HCT116 (cell line): ENCODE measurements around the gene POC1A. TPM values are rescaled to one million over a fixed set of nuclear protein-coding genes. Genes with fewer than 3 reads are reported as not detected.

Experiments
- ATAC-seq: fragments of 200-7000 bp; cut with Tn5 transposase; 2 replicates; pipeline ENCODE4 v1.9.1; 2020; ENCODE audit warnings: mild to moderate bottlenecking, moderate library complexity
- BruUV-seq: library from RNA; stranded (reverse); fragments of 400-500 nt; replicated peaks from 2 replicates; lab custom pipeline; 2021; lab: Mats Ljungman, UMichigan
- CTCF ChIA-PET: fragments of 300-600 bp; sonication (Branson Sonifier 250); formaldehyde crosslinking; loops from one replicate; lab custom pipeline; 2021; ENCODE audit warnings: antibody characterized with exemption; lab: Charles Lee
- POLR2A ChIA-PET: fragments of 300-600, 350-600 bp; sonication (Branson Sonifier 250); formaldehyde crosslinking; loops from one replicate; lab custom pipeline; 2021; ENCODE audit warnings: antibody characterized with exemption; lab: Charles Lee
- RAD21 ChIA-PET, 2 experiments: fragments of 300-600 bp; sonication (Branson Sonifier 250); formaldehyde crosslinking; loops; one replicate each; lab custom pipeline; 2023; ENCODE audit warnings: low total read pairs in 2 of 2; ENCODE audit not compliant: uncharacterized antibody in 2 of 2, unreplicated experiment in 2 of 2, low non-redundant PET in 1 of 2; lab: Charles Lee
- DNase-seq: peaks from one replicate; pipeline ENCODE4 v3.0.0-alpha.2; 2010; ENCODE audit warnings: low read depth, low spot score
- H2AFZ ChIP-seq: fragments of 200-600 bp; shearing (Covaris generic), sonication (generic); 2 replicates; pipeline ENCODE4 v1.6.1; 2017; ENCODE audit warnings: low read depth, mixed run types, mixed read lengths, antibody characterized with exemption, low read length; ENCODE audit not compliant: poor library complexity, severe bottlenecking
- H3K27ac ChIP-seq: 2 replicates; pipeline ENCODE4 v1.5.1; 2012; ENCODE audit warnings: low read depth, low read length
- H3K27me3 ChIP-seq: fragments of 200-600 bp; sonication (generic); 2 replicates; pipeline ENCODE4 v1.6.1; 2016; ENCODE audit warnings: mixed run types, low read length, mixed read lengths; ENCODE audit not compliant: insufficient read depth
- H3K36me3 ChIP-seq, 2 experiments: fragments of 200-500 bp in 1 of 2; fragments of 200-600 bp in 1 of 2; sonication (Bioruptor generic) in 1 of 2; sonication (generic) in 1 of 2; 2 replicates each; pipeline versions ENCODE4 v1.5.1 to v1.6.1; 2014 to 2016; ENCODE audit warnings: low read length in 2 of 2, inconsistent platforms in 1 of 2, mixed read lengths in 1 of 2, mixed run types in 1 of 2; ENCODE audit not compliant: insufficient read depth in 2 of 2, control insufficient read depth in 1 of 2
- H3K4me1 ChIP-seq, 2 experiments: fragments of 200-600 bp in 1 of 2; sonication (generic) in 1 of 2; 2 replicates each; pipeline versions ENCODE4 v1.5.1 to v1.6.1; 2012 to 2017; ENCODE audit warnings: low read length in 2 of 2, inconsistent platforms in 1 of 2, mild to moderate bottlenecking in 1 of 2, mixed read lengths in 1 of 2, mixed run types in 1 of 2, moderate library complexity in 1 of 2; ENCODE audit not compliant: insufficient read depth in 2 of 2, control insufficient read depth in 1 of 2
- H3K4me2 ChIP-seq: fragments of 200-600 bp; sonication (generic); 2 replicates; pipeline ENCODE4 v1.6.1; 2017; ENCODE audit warnings: mixed run types, low read length, mixed read lengths
- H3K4me3 ChIP-seq, 2 experiments: fragments of 200-600 bp in 1 of 2; sonication (generic) in 1 of 2; replicated peaks in 1 of 2; 2 replicates each; pipeline ENCODE4 v1.5.1; 2011 to 2016; ENCODE audit warnings: low read length in 2 of 2, control low read depth in 1 of 2, low read depth in 1 of 2, mild to moderate bottlenecking in 1 of 2, mixed read lengths in 1 of 2, mixed run types in 1 of 2
- H3K79me2 ChIP-seq: fragments of 200-600 bp; sonication (generic); 2 replicates; pipeline ENCODE4 v1.6.1; 2017; ENCODE audit warnings: mild to moderate bottlenecking, mixed run types, low read length, moderate library complexity, mixed read lengths; ENCODE audit not compliant: insufficient read depth
- H3K9ac ChIP-seq: fragments of 200-600 bp; sonication (generic); 2 replicates; pipeline ENCODE4 v1.6.1; 2016; ENCODE audit warnings: low read length, mixed read lengths
- H3K9me2 ChIP-seq: fragments of 200-600 bp; sonication (generic), shearing (Covaris generic); 2 replicates; pipeline ENCODE4 v1.6.1; 2017; ENCODE audit warnings: mixed run types, mild to moderate bottlenecking, moderate library complexity; ENCODE audit not compliant: insufficient read depth
- H3K9me3 ChIP-seq, 2 experiments: fragments of 200-500 bp in 1 of 2; fragments of 200-600 bp in 1 of 2; sonication (Bioruptor generic) in 1 of 2; sonication (generic) in 1 of 2; 2 replicates each; pipeline ENCODE4 v1.6.1; 2014 to 2017; ENCODE audit warnings: low read length in 2 of 2, mixed read lengths in 2 of 2, inconsistent platforms in 1 of 2, low read depth in 1 of 2, mild to moderate bottlenecking in 1 of 2, mixed run types in 1 of 2, moderate library complexity in 1 of 2; ENCODE audit not compliant: control insufficient read depth in 1 of 2, insufficient read depth in 1 of 2
- H4K20me1 ChIP-seq: fragments of 200-600 bp; sonication (generic), shearing (Covaris generic); 2 replicates; pipeline ENCODE4 v1.6.1; 2017; ENCODE audit warnings: mixed run types, mild to moderate bottlenecking, moderate library complexity; ENCODE audit not compliant: insufficient read depth
- CBX3 ChIP-seq: IDR thresholded peaks from 2 replicates; pipeline ENCODE4 v1.6.1; 2012; ENCODE audit warnings: low read depth
- EZH2 ChIP-seq: fragments of 200-600 bp; sonication (generic); IDR thresholded peaks from 2 replicates; pipeline ENCODE4 v1.6.1; 2017; ENCODE audit warnings: antibody characterized with exemption, mixed run types
- RAD21 ChIP-seq: IDR thresholded peaks from 2 replicates; pipeline ENCODE4 v1.6.1; 2012; ENCODE audit warnings: low read depth, mild to moderate bottlenecking
- TCF7L2 ChIP-seq: IDR thresholded peaks from 2 replicates; pipeline ENCODE4 v1.7.0; 2011; ENCODE audit warnings: borderline replicate concordance, inconsistent platforms; ENCODE audit not compliant: insufficient read depth, insufficient read length; ENCODE audit errors: extremely low read depth
- YY1 ChIP-seq: IDR thresholded peaks from 2 replicates; pipeline ENCODE4 v1.6.1; 2011; ENCODE audit warnings: low read length, low read depth, moderate library complexity, mild to moderate bottlenecking; ENCODE audit not compliant: insufficient replicate concordance; ENCODE audit errors: extremely low read depth
- ZFX ChIP-seq: fragments of 450-650 bp; IDR thresholded peaks from 2 replicates; pipeline ENCODE4 v1.6.1; 2017
- ZNF274 ChIP-seq: fragments of 200-500 bp; sonication (Bioruptor generic); IDR thresholded peaks from 2 replicates; pipeline ENCODE4 v1.6.1; 2014; ENCODE audit warnings: mild to moderate bottlenecking, low read depth, low read length, inconsistent platforms
- intact Hi-C: fragments of 100-400 bp; cut with micrococcal nuclease; formaldehyde crosslinking; loops from 2 replicates; pipeline ENCODE4 v1.10.0; 2022
- total RNA-seq: library from RNA; stranded (reverse); gene quantifications from one replicate; pipeline ENCODE4 v1.2.1, GENCODE V29; 2021; ENCODE audit not compliant: unreplicated experiment
- TF ChIP-seq, protein P1 (sequence below), 3 experiments: fragments of 200-600 bp in 1 of 3; sonication (generic) in 1 of 3; IDR thresholded peaks in 2 of 3; conservative IDR thresholded peaks in 1 of 3; 2 replicates each; pipeline ENCODE4 v1.5.1; 2012 to 2017; ENCODE audit warnings: low read depth in 2 of 3, low read length in 2 of 3, antibody characterized with exemption in 1 of 3, borderline replicate concordance in 1 of 3, control low read depth in 1 of 3, mild to moderate bottlenecking in 1 of 3, mixed read lengths in 1 of 3, mixed run types in 1 of 3, moderate library complexity in 1 of 3; ENCODE audit not compliant: insufficient read depth in 1 of 3
- TF ChIP-seq, protein P2 (sequence below): IDR thresholded peaks from 2 replicates; pipeline ENCODE4 v1.6.1; 2012; ENCODE audit warnings: low read depth
- TF ChIP-seq, protein P3 (sequence below): IDR thresholded peaks from 2 replicates; pipeline ENCODE4 v1.6.1; 2011; ENCODE audit warnings: mild to moderate bottlenecking, low read length, moderate library complexity; ENCODE audit not compliant: insufficient replicate concordance; ENCODE audit errors: extremely low read depth

POC1A gene
- total RNA-seq, 1 experiment from 2014 or later, result 34.0 TPM

DNA sequence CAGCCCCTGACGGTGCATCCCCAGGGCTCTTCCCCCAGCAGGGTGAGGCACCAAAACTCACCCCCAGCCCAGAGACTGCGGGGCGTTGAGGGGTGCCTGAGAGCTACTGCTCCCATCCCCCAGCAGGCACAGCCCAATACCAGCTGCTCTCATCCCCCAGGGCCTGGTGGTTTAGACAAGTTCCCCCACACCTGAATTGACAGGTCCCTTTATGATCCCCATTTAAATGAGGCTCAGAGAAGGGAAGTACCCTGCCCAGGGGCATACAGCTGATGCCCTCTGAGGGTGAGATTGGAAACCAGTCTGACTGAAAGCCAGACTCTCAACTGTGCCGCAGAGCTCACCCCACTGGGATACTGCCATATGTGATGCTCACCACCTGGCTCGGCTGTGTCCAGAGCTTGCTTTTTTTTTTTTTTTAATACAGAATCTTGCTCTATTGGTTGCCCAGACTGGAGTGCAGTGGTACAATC, 118.0 kb downstream of the POC1A start:
- ChIA-PET POLR2A (interaction anchor here (0.6 to 1.2 kb wide), 2 partner anchors 9 to 10 kb away, joined by 3 to 4 read pairs; no protein-coding TSS in a partner anchor), CTCF (interaction anchor here (1.0 to 2.3 kb wide), 2 partner anchors 10 to 87 kb away, joined by 5 to 7 read pairs; no protein-coding TSS in a partner anchor)
- ATAC-seq, result no peak

DNA sequence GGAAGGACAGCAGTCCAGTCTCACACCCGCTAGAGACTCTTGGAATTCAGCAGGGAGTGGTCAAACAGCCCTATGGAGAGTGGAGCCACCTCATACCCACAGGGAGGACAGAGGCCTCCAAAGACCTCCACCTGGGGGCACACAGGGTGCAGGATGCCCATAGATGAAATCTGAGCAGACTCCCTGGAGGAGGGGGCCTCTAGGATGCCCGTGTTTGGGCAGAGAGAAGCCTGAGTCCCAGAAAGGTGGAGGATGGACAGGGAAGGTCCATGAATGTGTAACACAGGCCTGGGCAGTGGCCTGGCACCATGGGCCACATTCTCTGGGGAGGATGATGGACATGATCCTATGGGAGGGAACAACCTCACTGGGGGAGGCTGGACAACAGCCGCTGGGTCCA, 119.6 kb downstream of the POC1A start:
- no peak overlapping the region for H3K9ac ChIP-seq
- CTCF ChIA-PET, result no interaction called here
- H3K27me3 ChIP-seq, result no peaks in the 10 kb centered on the region
- H3K9me3 ChIP-seq, result no peaks in the 10 kb centered on the region
- no peaks in the 10 kb centered on the region for H3K79me2 ChIP-seq
- H3K27ac ChIP-seq, result no peak overlapping the region
- no peak overlapping the region for H3K4me3 ChIP-seq
- no peaks in the 10 kb centered on the region for H3K36me3 ChIP-seq
- H3K4me2 ChIP-seq, result no peak overlapping the region
- ATAC-seq (no peak), DNase-seq (no peak)
- intact Hi-C loops, result no loop called here
- POLR2A ChIA-PET, result no interaction called here
- H4K20me1 ChIP-seq, result no peaks in the 10 kb centered on the region
- no peaks in the 10 kb centered on the region for H3K9me2 ChIP-seq
- no TSS peak for BruUV-seq
- no peak overlapping the region for H2AFZ ChIP-seq
- no peaks in the 10 kb centered on the region for H3K4me1 ChIP-seq
- RAD21 ChIA-PET, result no interaction called here
- TF ChIP-seq EZH2, result no peak
- no peak for TF ChIP-seq CBX3
- TF ChIP-seq RAD21, result no peak
- TF ChIP-seq, protein P1, sequence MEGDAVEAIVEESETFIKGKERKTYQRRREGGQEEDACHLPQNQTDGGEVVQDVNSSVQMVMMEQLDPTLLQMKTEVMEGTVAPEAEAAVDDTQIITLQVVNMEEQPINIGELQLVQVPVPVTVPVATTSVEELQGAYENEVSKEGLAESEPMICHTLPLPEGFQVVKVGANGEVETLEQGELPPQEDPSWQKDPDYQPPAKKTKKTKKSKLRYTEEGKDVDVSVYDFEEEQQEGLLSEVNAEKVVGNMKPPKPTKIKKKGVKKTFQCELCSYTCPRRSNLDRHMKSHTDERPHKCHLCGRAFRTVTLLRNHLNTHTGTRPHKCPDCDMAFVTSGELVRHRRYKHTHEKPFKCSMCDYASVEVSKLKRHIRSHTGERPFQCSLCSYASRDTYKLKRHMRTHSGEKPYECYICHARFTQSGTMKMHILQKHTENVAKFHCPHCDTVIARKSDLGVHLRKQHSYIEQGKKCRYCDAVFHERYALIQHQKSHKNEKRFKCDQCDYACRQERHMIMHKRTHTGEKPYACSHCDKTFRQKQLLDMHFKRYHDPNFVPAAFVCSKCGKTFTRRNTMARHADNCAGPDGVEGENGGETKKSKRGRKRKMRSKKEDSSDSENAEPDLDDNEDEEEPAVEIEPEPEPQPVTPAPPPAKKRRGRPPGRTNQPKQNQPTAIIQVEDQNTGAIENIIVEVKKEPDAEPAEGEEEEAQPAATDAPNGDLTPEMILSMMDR (IDR thresholded peaks at IDR 0.05 in 2 of 3, conservative IDR thresholded peaks at IDR 0.05 in 1 of 3; ENCODE audit: borderline replicate concordance in 1 of 3, insufficient read depth in 1 of 3, low read depth in 2 of 3, low read length in 2 of 3), result no peak
- TF ChIP-seq YY1, result no peak
- TF ChIP-seq, protein P2, sequence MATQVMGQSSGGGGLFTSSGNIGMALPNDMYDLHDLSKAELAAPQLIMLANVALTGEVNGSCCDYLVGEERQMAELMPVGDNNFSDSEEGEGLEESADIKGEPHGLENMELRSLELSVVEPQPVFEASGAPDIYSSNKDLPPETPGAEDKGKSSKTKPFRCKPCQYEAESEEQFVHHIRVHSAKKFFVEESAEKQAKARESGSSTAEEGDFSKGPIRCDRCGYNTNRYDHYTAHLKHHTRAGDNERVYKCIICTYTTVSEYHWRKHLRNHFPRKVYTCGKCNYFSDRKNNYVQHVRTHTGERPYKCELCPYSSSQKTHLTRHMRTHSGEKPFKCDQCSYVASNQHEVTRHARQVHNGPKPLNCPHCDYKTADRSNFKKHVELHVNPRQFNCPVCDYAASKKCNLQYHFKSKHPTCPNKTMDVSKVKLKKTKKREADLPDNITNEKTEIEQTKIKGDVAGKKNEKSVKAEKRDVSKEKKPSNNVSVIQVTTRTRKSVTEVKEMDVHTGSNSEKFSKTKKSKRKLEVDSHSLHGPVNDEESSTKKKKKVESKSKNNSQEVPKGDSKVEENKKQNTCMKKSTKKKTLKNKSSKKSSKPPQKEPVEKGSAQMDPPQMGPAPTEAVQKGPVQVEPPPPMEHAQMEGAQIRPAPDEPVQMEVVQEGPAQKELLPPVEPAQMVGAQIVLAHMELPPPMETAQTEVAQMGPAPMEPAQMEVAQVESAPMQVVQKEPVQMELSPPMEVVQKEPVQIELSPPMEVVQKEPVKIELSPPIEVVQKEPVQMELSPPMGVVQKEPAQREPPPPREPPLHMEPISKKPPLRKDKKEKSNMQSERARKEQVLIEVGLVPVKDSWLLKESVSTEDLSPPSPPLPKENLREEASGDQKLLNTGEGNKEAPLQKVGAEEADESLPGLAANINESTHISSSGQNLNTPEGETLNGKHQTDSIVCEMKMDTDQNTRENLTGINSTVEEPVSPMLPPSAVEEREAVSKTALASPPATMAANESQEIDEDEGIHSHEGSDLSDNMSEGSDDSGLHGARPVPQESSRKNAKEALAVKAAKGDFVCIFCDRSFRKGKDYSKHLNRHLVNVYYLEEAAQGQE, result no peak
- no peak for TF ChIP-seq ZFX
- no peak for TF ChIP-seq ZNF274

More for the DNA sequence above, 118.0 kb downstream of the POC1A start:
- BruUV-seq, result no TSS peak
- no peak overlapping the region for H3K4me3 ChIP-seq
- no peak for DNase-seq
- H3K9me3 ChIP-seq, result no peaks in the 10 kb centered on the region
- no peak overlapping the region for H3K9ac ChIP-seq
- no peak overlapping the region for H2AFZ ChIP-seq
- H3K27ac ChIP-seq, result no peak overlapping the region
- peaks cover 0 to 6% of the 10 kb centered on the region in 2 experiments; a peak in 1 of 4 replicates for H3K4me1 ChIP-seq
- no peaks in the 10 kb centered on the region for H3K79me2 ChIP-seq
- H3K4me2 ChIP-seq, result no peak overlapping the region
- no peaks in the 10 kb centered on the region for H4K20me1 ChIP-seq
- RAD21 ChIA-PET, result no interaction called here
- H3K36me3 ChIP-seq, result no peaks in the 10 kb centered on the region
- intact Hi-C loops, result no loop called here
- H3K9me2 ChIP-seq, result no peaks in the 10 kb centered on the region
- no peaks in the 10 kb centered on the region for H3K27me3 ChIP-seq
- no peak for TF ChIP-seq YY1
- no peak for TF ChIP-seq TCF7L2
- TF ChIP-seq, protein P3, sequence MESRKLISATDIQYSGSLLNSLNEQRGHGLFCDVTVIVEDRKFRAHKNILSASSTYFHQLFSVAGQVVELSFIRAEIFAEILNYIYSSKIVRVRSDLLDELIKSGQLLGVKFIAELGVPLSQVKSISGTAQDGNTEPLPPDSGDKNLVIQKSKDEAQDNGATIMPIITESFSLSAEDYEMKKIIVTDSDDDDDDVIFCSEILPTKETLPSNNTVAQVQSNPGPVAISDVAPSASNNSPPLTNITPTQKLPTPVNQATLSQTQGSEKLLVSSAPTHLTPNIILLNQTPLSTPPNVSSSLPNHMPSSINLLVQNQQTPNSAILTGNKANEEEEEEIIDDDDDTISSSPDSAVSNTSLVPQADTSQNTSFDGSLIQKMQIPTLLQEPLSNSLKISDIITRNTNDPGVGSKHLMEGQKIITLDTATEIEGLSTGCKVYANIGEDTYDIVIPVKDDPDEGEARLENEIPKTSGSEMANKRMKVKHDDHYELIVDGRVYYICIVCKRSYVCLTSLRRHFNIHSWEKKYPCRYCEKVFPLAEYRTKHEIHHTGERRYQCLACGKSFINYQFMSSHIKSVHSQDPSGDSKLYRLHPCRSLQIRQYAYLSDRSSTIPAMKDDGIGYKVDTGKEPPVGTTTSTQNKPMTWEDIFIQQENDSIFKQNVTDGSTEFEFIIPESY, result no peak
